Stomach smooth muscle (tissue), 2 donors: ENCODE results near the gene ARHGAP24.
A peak's percentile ranks its signal among the peaks of the same experiment; 100 is the strongest.
"Not testable (repeated sequence)": the region's sequence is repeated elsewhere in the genome, so short reads cannot be mapped to it uniquely, and the experiment has no call there.

Source experiments
- H3K27ac ChIP-seq: one replicate; pipeline ENCODE4 v1.7.0; 2013; ENCODE audit warnings: mild to moderate bottlenecking, low read length, inconsistent platforms
- H3K27me3 ChIP-seq, 2 donors: one replicate each; pipeline ENCODE4 v1.7.0; 2013; ENCODE audit warnings: low read length in 2 of 2; ENCODE audit not compliant: insufficient read depth in 2 of 2, control insufficient read depth in 1 of 2
- H3K36me3 ChIP-seq, 2 donors: one replicate each; pipeline ENCODE4 v1.7.0; 2013; ENCODE audit warnings: low read length in 2 of 2; ENCODE audit not compliant: control insufficient read depth in 2 of 2, insufficient read depth in 2 of 2
- H3K4me1 ChIP-seq: one replicate; pipeline ENCODE4 v1.7.0; 2013; ENCODE audit warnings: low read length; ENCODE audit not compliant: control insufficient read depth, insufficient read depth
- H3K4me3 ChIP-seq, 2 donors: one replicate each; pipeline ENCODE4 v1.7.0; 2013; ENCODE audit warnings: low read length in 2 of 2
- H3K9ac ChIP-seq, 2 donors: one replicate each; pipeline ENCODE4 v1.7.0; 2013; ENCODE audit warnings: low read length in 2 of 2, mild to moderate bottlenecking in 1 of 2
- H3K9me3 ChIP-seq, 2 donors: one replicate each; pipeline ENCODE4 v1.7.0; 2013; ENCODE audit warnings: low read length in 2 of 2; ENCODE audit not compliant: control insufficient read depth in 2 of 2
- donor health status: healthy.
- donor health status: Pancreatic carcinoma.

ARHGAP24 gene

GRCh38 chr4:85500110-85500867 is 25.3 kb downstream of the ARHGAP24 start:
- Histone ChIP-seq H3K4me3 (no peak overlapping the region), H3K27me3 (no peaks in the 10 kb centered on the region), H3K27ac (no peak overlapping the region), H3K9ac (no peak overlapping the region), H3K36me3 (no peaks in the 10 kb centered on the region), H3K9me3 (no peaks in the 10 kb centered on the region), H3K4me1 (no peaks in the 10 kb centered on the region)

- not testable (repeated sequence) for H3K27ac ChIP-seq, H3K9ac ChIP-seq, H3K4me1 ChIP-seq, H3K36me3 ChIP-seq, H3K9me3 ChIP-seq, H3K27me3 ChIP-seq, H3K4me3 ChIP-seq
These were observed 26.2 kb downstream of the ARHGAP24 start for GRCh38 chr4:85501145-85501544.

GRCh38 chr4:85508654-85509053 is 33.7 kb downstream of the ARHGAP24 start:
- Histone ChIP-seq H3K27ac (no peak overlapping the region), H3K9me3 (no peaks in the 10 kb centered on the region), H3K4me3 (no peak overlapping the region), H3K9ac (no peak overlapping the region), H3K27me3 (no peaks in the 10 kb centered on the region), H3K36me3 (no peaks in the 10 kb centered on the region), H3K4me1 (no peaks in the 10 kb centered on the region)

GRCh38 chr4:85509882-85510631 is 35.1 kb downstream of the ARHGAP24 start:
- no peaks in the 10 kb centered on the region for H3K27me3 ChIP-seq
- H3K4me3 ChIP-seq: no peak overlapping the region
- no peak overlapping the region for H3K9ac ChIP-seq
- H3K4me1 ChIP-seq: no peaks in the 10 kb centered on the region
- H3K36me3 ChIP-seq: no peaks in the 10 kb centered on the region
- no peaks in the 10 kb centered on the region for H3K9me3 ChIP-seq
- H3K27ac ChIP-seq: no peak overlapping the region

- Histone ChIP-seq H3K9me3 (no peaks in the 10 kb centered on the region), H3K9ac (no peak overlapping the region), H3K4me1 (no peaks in the 10 kb centered on the region), H3K27me3 (no peaks in the 10 kb centered on the region), H3K27ac (no peak overlapping the region), H3K4me3 (no peak overlapping the region), H3K36me3 (no peaks in the 10 kb centered on the region)
These were observed 35.7 kb downstream of the ARHGAP24 start for GRCh38 chr4:85510632-85510984.

- Histone ChIP-seq H3K27ac (no peak overlapping the region), H3K9me3 (no peaks in the 10 kb centered on the region), H3K9ac (no peak overlapping the region), H3K4me1 (no peaks in the 10 kb centered on the region), H3K27me3 (no peaks in the 10 kb centered on the region), H3K36me3 (no peaks in the 10 kb centered on the region), H3K4me3 (no peak overlapping the region)
These were observed 37.7 kb downstream of the ARHGAP24 start for GRCh38 chr4:85512446-85513205.

GRCh38 chr4:85514117-85514516 is 39.2 kb downstream of the ARHGAP24 start:
- Histone ChIP-seq H3K36me3 (no peaks in the 10 kb centered on the region), H3K4me1 (no peaks in the 10 kb centered on the region), H3K9ac (no peak overlapping the region), H3K27ac (no peak overlapping the region), H3K27me3 (no peaks in the 10 kb centered on the region), H3K9me3 (no peaks in the 10 kb centered on the region), H3K4me3 (peak overlapping the region; percentile 8 to 10)

- no peaks in the 10 kb centered on the region for H3K4me1 ChIP-seq
- no peak overlapping the region for H3K9ac ChIP-seq
- no peak overlapping the region for H3K27ac ChIP-seq
- H3K9me3 ChIP-seq: no peaks in the 10 kb centered on the region
- H3K36me3 ChIP-seq: no peaks in the 10 kb centered on the region
- peak overlapping the region in 1 of 2 donors; percentile 44 for H3K4me3 ChIP-seq
- H3K27me3 ChIP-seq: no peaks in the 10 kb centered on the region
These were observed 39.8 kb downstream of the ARHGAP24 start for GRCh38 chr4:85514783-85515182.

- H3K4me3 ChIP-seq: no peak overlapping the region
These were observed 40.8 kb downstream of the ARHGAP24 start for GRCh38 chr4:85515701-85516100.

GRCh38 chr4:85518526-85518925 is 43.6 kb downstream of the ARHGAP24 start:
- not testable (repeated sequence) for H3K4me3 ChIP-seq, H3K27ac ChIP-seq, H3K36me3 ChIP-seq, H3K27me3 ChIP-seq, H3K9me3 ChIP-seq, H3K9ac ChIP-seq, H3K4me1 ChIP-seq

More at GRCh38 chr4:85515701-85516100, 40.8 kb downstream of the ARHGAP24 start:
- Histone ChIP-seq H3K4me1 (no peaks in the 10 kb centered on the region), H3K9ac (no peak overlapping the region), H3K9me3 (no peaks in the 10 kb centered on the region), H3K36me3 (no peaks in the 10 kb centered on the region), H3K27ac (no peak overlapping the region), H3K27me3 (no peaks in the 10 kb centered on the region)
